Mucosa of gallbladder (tissue), 1 donor: ENCODE measurements around the gene KRTAP10-7. TPM values are rescaled to one million over a fixed set of nuclear protein-coding genes. Genes with fewer than 3 reads are reported as not detected.
"Not testable (repeated sequence)": the region's sequence is repeated elsewhere in the genome, so short reads cannot be mapped to it uniquely, and the experiment has no call there.

Source experiments
- DNase-seq: peaks from one replicate; pipeline ENCODE4 v3.0.0-alpha.2; 2020; ENCODE audit warnings: low spot score
- total RNA-seq: library from RNA; stranded (reverse); gene quantifications from one replicate; pipeline ENCODE4 v1.2.1, GENCODE V29; 2021
- donor health status: DM: no; HTN: no; CAD: no.

Gene KRTAP10-7, protein sequence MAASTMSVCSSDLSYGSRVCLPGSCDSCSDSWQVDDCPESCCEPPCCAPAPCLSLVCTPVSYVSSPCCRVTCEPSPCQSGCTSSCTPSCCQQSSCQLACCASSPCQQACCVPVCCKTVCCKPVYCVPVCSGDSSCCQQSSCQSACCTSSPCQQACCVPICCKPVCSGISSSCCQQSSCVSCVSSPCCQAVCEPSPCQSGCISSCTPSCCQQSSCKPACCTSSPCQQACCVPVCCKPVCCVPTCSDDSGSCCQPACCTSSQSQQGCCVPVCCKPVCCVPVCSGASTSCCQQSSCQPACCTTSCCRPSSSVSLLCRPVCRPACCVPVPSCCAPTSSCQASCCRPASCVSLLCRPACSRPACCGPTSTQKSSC
- not detected for total RNA-seq

DNA sequence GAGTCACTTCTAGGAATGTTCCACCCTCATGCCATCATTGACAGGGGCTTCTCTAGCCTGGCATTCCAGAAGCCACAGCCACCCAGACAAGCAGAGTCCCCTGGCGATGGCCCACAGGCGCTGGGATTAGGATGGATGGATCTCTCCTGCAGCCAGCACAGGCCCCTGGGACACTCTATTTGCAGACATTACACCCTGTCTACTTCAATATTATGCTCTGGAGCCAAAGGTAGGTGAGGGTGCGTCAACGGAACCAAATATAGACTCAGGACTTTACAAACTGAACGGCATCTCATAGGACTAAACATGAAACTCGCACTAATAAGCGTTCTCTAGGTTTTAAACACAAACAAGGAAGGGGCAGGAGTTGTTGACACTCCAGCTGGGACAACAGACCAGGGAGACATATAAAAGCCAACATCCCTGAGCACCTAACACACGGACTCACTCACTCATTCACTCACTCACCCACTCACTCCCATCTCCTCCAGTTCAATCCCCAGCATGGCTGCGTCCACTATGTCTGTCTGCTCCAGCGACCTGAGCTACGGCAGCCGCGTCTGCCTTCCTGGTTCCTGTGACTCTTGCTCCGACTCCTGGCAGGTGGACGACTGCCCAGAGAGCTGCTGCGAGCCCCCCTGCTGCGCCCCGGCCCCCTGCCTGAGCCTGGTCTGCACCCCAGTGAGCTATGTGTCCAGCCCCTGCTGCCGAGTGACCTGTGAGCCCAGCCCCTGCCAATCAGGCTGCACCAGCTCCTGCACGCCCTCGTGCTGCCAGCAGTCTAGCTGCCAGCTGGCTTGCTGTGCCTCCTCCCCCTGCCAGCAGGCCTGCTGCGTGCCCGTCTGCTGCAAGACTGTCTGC lies at the start of gene KRTAP10-7:
Gene KRTAP10-7, plus strand, starts transcription at position 480 of the 861 bp plus-strand sequence. Its CDS starts 25 bp downstream, at position 505.
- not testable (repeated sequence) for DNase-seq

DNA sequence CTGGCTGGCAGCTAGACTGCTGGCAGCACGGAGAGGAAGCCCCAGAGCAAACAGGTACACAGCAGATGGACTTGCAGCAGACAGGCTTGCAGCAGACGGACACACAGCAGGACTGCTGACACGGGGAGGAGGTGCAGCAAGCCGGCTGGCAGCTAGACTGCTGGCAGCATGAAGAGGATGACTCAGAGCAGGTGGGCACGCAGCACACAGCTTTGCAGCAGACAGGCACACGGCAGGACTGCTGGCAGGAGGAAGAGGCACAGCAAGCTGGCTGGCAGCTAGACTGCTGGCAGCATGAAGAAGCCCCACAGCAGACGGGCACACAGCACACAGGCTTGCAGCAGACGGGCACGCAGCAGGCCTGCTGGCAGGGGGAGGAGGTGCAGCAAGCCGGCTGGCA lies 49.6 kb upstream of the KRTAP10-7 start:
- no peak for DNase-seq

DNA sequence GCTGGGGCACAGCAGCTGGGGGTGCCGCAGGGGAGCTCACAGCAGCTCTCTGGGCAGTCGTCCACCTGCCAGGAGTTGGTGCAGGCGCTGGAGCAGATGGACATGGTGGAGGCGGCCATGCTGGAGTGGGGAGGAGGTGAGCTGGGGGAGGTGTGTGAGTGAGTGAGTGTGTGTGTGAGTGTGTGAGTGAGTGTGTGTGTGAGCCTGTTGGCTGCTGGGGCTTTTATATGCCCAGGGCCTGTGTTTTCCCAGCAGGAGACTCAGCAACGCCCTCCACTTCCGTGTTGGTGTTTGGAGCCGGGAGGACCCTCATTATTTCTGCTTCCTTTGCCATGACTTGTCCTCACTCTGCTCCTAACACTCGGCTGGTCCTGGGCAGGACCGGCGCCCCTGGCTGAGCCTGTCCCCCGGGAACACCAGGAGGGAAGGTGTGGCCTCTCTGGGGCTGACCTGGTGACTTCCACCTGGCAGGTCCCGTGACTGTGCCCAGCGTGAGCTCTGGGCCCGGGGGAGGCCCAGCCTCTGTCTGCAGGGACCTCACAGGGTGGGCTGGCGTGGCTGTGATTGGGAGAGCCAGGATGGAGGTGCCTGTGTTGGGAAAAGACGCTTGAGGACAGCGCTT lies 48.9 kb upstream of the KRTAP10-7 start, which contains the start of gene KRTAP10-2:
Gene KRTAP10-2, minus strand, starts transcription at position 166 of the 622 bp plus-strand sequence. Its CDS starts 47 bp downstream, at position 119.
- peak; percentile 3 for DNase-seq

DNA sequence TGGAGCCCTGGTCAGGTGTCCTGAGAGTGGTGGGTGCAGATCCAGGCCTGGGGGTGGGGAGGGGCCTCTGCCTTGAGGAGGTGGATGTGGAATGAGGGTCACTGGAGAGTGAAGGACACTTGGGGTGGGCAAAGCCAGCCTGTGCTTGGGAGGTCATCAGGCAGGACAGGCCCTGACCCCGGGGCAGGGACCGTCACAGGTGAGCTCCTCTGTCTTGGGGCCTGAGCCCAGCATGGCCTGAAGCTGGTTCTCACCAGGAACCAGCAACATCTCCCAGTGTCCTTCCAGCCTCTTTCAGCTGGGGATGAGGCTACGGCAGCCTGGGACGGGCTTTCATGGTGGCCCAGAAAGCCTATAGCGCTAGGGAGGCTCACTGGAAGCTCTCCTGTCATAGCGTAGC lies 48.3 kb upstream of the KRTAP10-7 start:
- DNase-seq: no peak

DNA sequence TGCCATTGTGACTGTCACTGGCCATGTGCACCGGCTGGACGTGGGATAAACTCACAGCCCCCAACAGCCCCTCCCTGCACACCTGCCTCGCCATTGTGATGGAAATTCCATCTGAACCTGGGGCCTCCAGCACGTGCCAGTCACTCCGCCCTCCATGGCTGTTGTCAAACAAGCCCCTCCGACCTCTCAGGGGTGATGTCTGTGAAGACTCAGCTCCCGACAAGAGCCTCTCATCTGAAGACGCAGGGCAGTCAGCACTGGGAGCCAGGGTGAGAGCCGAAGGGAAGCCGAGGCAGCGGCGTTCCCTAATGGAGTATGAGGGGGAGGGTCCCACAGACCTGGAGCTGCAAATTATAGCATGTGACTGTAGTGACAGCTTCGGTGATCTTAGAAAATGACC lies 47.7 kb upstream of the KRTAP10-7 start:
- no peak for DNase-seq

DNA sequence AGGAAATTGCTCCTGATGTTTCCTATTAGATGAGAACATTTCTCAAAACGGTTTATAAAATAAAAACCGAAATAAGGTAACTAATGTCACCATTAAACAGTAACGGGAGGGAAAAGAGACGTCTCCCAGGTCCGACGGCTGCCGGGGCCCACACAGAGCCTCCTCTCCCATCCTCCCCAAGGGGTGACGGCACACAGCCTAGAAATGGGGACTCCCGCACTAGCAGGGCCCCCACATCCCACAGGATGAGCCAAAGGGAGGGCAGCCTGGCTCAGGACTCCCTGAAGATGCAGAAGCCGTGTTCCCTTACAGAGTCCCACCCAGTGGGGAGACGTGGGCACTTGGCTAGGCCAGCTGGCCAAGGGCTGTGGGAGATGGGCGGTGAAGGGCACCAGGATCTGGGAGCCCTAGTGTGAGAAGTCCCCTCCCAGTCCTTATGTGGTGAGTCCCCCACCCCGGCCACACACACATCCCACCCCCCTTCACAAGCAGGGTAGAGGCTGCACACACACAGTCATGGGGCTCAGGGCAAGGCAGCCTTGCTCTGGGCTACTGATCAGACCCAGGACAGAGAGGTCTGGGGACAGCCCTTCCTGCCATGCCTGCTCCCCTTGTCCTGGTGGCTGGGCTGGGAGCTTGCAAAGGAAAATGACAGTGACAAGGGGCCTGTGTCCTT lies 45.1 kb upstream of the KRTAP10-7 start:
- no peak for DNase-seq

DNA sequence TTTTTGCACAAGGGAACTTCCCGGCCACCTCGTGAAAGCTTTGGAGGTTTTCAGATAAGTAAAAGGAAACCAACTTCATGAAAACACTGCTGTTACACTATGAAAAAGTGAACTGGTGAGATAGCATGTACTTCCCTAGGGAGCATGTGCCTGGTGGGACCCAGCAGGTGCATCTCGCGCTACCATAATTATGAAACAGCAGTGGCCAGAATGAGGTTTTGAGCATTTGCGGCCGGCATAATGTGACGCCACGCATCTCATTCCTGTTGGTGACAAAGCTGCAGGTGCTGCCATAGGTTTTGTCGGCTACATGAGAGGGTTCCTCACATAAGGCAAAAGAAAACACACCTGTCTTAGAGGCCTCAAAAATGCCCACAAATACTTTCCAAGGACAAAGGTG lies 43.5 kb upstream of the KRTAP10-7 start:
- no peak for DNase-seq

DNA sequence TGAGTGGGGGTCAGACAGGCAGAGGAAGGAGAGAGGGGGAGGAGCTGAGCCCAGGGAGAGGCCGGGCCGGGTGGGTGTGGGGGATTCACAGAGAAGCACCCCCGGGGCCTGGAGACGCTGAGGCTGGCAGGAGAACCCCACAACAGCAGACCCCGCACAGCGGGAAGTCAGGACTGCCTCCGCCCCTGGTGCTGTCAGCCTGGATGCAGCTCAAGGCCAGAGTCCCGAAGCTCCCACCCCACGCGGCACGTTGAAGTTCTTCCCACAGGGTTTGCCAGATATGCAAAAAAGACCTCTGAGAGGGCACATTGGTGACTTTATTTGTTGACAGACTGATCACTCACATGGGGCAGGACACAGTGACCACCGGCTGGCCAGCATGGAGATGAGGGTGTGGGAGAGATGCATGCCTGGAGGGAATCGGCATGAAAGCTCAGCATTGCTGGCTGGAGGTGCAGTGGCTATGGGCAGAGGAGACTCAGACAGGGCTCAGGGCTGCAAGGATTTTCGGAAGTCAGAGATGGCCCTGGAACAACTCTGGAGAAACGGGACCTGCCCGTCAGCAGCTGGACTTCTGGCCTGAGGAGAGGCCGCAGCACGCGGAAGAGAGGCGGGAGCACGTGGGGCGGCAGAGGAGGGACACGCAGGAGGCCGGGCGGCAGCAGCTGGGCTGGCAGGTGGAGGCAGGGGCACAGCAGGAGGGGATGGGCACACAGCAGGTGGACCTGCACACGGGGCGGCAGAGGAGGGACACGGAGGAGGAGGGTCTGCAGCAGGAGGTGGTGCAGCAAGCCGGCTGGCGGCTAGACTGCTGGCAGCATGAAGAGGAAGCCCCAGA lies 42.7 kb upstream of the KRTAP10-7 start:
- no peak for DNase-seq

DNA sequence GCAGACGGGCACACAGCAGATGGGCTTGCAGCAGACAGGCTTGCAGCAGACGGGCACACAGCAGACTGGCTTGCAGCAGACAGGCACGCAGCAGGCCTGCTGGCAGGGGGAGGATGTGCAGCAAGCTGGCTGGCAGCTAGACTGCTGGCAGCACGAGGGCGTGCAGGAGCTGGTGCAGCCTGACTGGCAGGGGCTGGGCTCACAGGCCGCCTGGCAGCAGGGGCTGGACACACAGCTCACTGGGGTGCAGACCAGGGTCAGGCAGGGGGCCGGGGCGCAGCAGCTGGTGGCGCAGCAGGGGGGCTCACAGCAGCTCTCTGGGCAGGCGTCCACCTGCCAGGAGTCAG lies 42.1 kb upstream of the KRTAP10-7 start:
- not testable (repeated sequence) for DNase-seq

DNA sequence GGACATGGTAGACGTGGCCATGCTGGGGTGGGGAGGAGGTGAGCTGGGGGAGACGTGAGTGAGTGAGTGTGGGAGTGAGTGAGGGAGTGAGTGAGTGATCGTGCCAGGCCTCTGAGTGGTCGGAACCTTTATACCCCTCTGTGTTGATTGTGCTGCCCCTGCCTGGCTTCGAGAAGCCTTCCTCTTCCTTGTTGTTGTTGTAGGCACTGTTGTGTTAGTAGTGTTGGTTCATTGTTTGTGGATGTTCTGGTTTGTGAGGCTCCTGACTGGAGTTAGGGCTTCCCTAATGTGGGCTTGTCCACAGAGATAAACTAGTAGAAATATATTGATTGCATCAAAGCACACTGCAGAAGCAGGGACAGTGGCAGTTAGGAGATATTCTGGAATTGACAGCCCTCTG lies 41.7 kb upstream of the KRTAP10-7 start, which contains the start of gene KRTAP10-3:
Gene KRTAP10-3, minus strand, starts transcription at position 101 of the 400 bp plus-strand sequence. Its CDS starts 80 bp downstream, at position 21.
- DNase-seq: no peak

DNA sequence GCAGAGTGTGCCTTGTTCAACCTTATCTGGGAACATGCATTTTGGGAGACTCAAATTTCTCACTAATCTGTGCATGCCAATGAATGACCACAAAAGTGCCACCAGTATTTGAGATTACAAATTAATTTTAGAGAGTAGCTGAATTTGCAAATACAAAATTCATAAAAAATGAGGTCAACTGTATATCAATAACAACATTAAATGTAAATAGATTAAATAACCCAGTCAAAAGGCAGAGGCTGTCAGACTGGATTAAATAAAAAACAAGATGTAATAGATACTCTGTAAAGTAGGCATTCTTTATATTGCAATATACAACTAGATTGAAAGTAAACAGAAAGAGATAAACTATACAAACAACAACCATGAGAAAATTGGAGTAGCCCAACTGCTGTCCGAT lies 36.3 kb upstream of the KRTAP10-7 start:
- DNase-seq: no peak

DNA sequence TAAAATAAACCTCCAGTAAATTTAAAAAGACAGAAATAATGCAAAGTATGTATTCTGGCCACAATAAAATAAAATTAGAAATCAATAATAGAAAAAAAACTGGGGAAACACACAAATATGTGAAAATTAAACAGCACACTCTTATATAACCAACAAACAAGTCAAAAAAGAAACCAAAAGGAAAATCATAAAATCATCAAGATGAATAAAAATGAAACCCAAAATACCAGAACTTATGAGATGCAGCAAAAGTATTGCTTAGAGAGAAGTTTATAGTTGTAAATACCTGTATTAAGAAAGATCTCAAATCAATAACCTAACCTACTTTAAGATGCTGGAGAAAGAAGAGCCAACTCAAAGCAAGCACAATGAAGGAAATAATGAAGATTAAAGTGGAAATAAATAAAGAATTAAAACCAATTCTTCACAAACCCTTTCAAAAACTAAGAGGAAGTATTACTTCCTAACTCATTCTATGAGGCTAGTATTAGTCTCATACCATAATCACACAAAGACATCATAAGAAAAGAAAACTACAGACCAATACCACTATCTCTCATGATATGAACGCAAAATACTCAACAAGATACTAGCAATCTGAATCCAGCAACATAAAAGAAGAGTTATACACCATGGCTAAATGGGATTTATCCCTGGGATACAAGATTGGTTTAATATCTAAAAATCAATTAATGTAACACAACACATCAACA lies 35.4 kb upstream of the KRTAP10-7 start:
- no peak for DNase-seq

DNA sequence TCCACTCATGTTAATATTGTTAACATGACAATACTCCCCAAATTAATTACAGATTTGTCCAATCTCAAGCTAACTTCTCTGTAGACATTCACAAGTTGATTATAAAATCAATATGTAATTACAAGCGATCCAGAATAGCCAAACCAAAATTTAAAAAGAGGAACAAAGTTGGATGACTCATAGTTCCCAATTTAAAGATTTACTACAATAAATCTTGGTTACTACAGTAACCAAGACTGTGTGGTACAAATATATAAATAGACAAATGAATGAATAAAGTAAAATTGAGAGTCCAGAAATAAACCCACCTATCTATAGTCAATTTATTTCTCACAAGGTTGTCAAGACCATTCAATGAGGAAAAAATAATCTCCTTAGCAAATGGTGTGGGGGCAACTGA lies 34.0 kb upstream of the KRTAP10-7 start:
- no peak for DNase-seq

DNA sequence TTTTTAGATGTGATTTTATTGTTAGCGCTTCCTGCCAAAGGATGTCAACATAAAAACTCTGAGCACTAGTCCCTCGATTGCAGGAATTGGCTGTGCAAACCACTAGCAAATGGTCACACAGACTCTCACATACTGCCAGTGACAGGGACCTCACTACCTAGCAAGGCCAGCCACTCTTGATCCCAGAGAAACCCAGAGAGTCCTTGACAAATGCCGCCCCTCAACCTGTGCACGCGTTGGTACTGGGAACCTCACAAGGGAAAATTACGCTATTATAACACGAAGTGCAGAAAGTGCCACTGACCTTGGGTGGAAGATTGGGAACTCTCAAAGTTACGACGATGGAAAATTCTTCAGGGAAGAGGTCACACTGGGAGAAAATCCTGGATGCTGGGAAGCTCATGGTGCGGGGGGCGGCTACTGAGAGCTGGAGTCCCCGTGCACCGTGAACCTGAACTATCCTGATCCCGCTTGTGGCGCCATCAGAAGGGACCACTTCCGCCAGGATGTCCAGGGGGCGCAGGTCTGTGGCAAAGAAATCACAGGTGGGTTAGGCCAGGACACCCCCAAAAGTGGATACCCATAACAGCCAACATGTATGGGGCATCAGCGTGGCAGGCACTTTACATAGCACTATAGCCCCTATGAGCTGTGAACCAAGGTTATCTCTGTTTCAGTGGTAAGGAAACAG lies 32.8 kb upstream of the KRTAP10-7 start:
- no peak for DNase-seq

DNA sequence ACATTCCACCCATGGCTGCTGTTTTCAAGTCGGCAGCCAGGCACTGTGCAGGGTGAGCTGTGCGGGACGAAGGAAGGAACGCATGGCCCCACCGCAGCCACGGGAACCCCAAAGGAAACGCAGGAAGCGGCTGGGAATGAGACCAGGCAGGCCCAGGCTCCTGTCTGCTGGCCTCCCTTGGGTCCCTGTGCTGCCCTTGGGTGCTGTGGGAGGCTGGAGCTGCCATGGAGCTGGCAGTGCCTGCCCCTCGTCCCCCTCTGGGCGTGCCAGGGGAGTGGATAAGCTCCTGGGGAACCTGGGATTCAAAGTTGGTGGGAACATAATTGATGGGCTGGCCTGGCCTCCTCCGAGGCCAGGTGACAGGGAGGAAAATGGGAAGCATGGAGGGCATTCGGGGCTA lies 32.1 kb upstream of the KRTAP10-7 start:
- DNase-seq: no peak

DNA sequence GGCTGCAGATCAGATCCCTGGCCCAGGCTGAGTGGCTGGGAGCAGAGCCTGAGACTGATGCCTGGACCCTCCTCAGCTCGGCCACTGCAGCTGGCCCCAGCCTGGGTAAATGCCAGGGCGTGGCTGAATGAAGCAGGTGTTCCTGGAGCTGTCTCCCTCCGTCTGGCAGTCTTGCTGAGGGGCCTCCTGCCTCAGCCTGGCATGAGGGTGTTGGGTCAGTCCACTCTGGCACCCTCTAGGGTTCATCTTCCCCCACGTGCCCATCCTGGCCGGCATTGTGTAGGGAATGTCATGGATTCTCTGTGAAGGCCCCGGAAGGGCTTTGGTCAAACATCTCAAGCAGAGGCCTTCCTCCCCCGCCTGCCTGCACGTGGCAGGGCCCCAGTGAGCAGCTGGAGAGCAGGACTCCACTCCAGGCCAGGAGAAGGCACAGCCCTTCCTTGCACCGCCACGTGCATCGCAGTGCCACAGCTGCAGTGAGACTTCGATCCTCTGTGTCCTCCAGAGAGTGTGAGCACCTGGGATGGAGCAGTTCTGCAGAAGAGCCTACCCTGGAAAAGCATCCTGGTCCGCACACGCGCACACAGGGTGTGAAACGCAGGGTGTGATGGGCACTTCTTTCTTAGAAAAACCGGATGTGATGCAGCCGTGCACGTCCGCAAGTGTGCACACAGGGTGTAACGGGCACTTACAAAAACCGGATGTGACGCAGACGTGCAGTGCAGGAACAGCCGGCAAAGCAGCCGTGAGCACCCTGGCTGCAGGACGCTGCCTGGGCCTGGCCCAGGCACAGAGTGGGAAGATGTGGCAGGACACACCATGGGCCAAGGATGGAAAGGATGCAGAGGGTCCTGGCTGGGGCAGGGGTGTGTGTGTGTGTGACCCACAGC lies 31.5 kb upstream of the KRTAP10-7 start:
- DNase-seq: no peak

DNA sequence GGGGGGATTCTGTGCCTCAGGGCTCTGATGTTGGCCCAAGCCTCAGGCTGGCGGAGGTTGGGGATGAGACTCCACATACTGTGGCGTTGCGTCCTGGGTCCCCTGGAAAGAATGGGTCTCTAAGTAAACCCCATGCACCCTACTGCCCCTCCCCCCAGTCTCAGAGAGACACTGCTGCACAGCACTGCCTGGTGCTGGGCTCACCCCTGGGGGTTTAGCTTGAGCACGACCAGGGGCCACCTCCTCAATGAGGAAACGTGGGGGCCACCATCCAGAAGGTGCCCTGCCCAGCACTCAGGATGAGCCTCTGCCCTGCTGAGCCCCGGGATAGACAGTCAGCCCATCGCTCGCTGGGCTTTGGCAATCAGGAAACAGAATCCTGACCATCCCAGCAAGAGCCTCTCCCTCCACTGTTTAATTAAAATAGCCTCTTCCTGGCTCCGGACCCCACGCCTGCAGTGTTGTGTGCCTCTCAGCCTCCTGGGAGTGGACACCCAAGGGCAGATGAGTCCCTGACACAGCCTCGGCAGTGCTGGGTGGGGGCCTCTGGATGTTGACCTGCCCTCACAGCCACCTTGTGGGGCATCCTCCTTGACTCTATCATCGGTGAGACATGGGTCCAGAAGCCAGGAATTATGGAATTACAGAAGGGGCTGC lies 30.4 kb upstream of the KRTAP10-7 start:
- no peak for DNase-seq

DNA sequence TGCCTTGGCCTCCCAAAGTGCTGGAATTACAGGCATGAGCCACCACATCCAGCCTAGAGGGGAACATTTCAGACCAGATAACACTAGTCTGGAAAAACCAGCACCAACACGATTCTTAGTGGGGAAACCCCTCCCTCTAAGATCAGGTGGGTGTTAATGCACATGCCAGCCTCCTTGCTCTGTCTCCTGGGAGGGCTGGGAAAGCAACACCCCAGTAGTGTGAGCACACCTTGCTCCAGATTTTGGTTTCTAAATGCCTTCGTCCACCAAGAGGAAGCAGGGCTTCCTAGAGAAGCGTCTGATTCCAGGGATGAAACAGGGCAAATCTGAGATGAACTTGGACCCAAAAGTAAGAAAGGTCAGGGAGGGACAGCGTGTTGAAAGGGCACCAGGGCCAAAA lies 29.1 kb upstream of the KRTAP10-7 start:
- DNase-seq: no peak
